Suprapubic skin (tissue), 4 donors: ENCODE results near the gene MAPK13. TPM values are rescaled to one million over a fixed set of nuclear protein-coding genes. Genes with fewer than 3 reads are reported as not detected.

Experiments
- DNase-seq, 2 donors: peaks; one replicate each; pipeline ENCODE4 v3.0.0-alpha.2; 2019; ENCODE audit warnings: low spot score in 2 of 2
- H3K27ac ChIP-seq: fragments of 200-600 bp; sonication (generic); one replicate; pipeline ENCODE4 v1.5.1; 2019
- H3K27me3 ChIP-seq: fragments of 200-600 bp; sonication (generic); one replicate; pipeline ENCODE4 v1.5.1; 2019
- H3K36me3 ChIP-seq: fragments of 200-600 bp; sonication (generic); one replicate; pipeline ENCODE4 v1.5.1; 2019
- H3K4me1 ChIP-seq: fragments of 200-600 bp; sonication (generic); one replicate; pipeline ENCODE4 v1.5.1; 2019
- H3K4me3 ChIP-seq: fragments of 200-600 bp; sonication (generic); one replicate; pipeline ENCODE4 v1.5.1; 2019; ENCODE audit warnings: mild to moderate bottlenecking
- H3K9me3 ChIP-seq: fragments of 200-600 bp; sonication (generic); one replicate; pipeline ENCODE4 v1.5.1; 2019
- EP300 ChIP-seq: sonication (generic); formaldehyde crosslinking; IDR thresholded peaks from one replicate; pipeline ENCODE4 v1.6.1; 2017; ENCODE audit warnings: antibody characterized with exemption
- POLR2A ChIP-seq, 2 donors: fragments of 450-650 bp; IDR thresholded peaks; one replicate each; pipeline ENCODE4 v1.6.1; 2017; ENCODE audit warnings: antibody characterized with exemption in 2 of 2, mild to moderate bottlenecking in 2 of 2, moderate library complexity in 2 of 2
- POLR2AphosphoS5 ChIP-seq, 3 donors: sonication (generic); formaldehyde crosslinking; IDR thresholded peaks; one replicate each; pipeline ENCODE4 v1.6.1; 2017; ENCODE audit warnings: antibody characterized with exemption in 3 of 3
- WGBS: methylation state at CpG from one replicate; pipeline ENCODE4 v1.1.5; 2018; 5-methylcytosine and 5-hydroxymethylcytosine counted together
- total RNA-seq, 4 donors: library from RNA; depleted of rRNA; stranded (reverse); fragments of >200 nt; gene quantifications; one replicate each; pipeline ENCODE4 v1.1.0, GENCODE V29; 2016
- TF ChIP-seq, protein P1 (sequence below), 2 donors: fragments of 200-600 bp in 1 of 2; fragments of 450-650 bp in 1 of 2; sonication (generic) in 1 of 2; IDR thresholded peaks; one replicate each; pipeline ENCODE4 v1.5.1; 2016 to 2019; ENCODE audit warnings: antibody characterized with exemption in 2 of 2, mild to moderate bottlenecking in 1 of 2, moderate library complexity in 1 of 2

MAPK13 gene
- total RNA-seq, 4 donors from 2014 or later = 72.5 to 109 (median 105) TPM

DNA sequence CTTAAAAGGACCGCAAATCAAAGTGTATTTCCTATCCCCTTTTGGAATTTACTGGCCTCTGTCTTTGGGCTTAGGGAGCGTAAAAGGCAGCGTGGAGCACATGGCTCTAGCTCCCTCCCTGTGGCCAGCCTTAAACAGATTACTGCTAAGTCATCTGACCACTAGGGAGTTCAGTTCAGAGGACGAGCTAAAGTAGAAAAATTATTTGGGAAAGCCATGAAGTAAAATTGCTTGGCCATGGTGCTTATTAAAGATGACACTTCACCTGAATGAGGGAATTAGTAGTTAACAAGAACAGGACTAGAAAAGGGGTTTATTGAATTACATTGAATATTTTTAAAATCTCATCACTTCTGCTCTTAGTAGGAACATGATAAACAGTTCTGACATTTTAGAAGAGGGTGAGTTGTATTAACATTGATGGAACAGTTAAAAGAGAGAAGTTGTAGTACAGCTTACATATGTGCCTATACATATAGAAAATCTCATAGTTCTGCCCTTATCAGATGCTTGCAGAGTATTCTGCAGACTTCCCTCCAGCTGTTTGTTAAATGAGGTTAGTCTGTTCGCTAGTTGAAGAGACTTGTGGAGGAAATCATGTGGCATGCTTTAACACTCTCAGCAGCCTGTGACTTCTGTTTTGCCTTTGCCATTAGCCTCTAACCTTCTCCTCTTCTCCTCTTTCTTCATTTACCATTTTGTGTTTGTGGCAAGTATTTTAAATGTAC is 31.2 kb upstream of the MAPK13 start:
- no peak overlapping the region for H3K27ac ChIP-seq
- 71% methylated on average over 5 of the region's 5 CpGs for WGBS
- peaks cover 10% of the 10 kb centered on the region for H3K4me1 ChIP-seq
- no peaks in the 10 kb centered on the region for H3K27me3 ChIP-seq
- no peak for DNase-seq
- H3K36me3 ChIP-seq = peaks cover 38% of the 10 kb centered on the region
- no peaks in the 10 kb centered on the region for H3K9me3 ChIP-seq
- no peak overlapping the region for H3K4me3 ChIP-seq
- no peak for TF ChIP-seq EP300
- no peak for TF ChIP-seq POLR2AphosphoS5 (IDR thresholded peaks at IDR 0.05)
- TF ChIP-seq, protein P1, sequence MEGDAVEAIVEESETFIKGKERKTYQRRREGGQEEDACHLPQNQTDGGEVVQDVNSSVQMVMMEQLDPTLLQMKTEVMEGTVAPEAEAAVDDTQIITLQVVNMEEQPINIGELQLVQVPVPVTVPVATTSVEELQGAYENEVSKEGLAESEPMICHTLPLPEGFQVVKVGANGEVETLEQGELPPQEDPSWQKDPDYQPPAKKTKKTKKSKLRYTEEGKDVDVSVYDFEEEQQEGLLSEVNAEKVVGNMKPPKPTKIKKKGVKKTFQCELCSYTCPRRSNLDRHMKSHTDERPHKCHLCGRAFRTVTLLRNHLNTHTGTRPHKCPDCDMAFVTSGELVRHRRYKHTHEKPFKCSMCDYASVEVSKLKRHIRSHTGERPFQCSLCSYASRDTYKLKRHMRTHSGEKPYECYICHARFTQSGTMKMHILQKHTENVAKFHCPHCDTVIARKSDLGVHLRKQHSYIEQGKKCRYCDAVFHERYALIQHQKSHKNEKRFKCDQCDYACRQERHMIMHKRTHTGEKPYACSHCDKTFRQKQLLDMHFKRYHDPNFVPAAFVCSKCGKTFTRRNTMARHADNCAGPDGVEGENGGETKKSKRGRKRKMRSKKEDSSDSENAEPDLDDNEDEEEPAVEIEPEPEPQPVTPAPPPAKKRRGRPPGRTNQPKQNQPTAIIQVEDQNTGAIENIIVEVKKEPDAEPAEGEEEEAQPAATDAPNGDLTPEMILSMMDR (IDR thresholded peaks at IDR 0.05) = no peak
- TF ChIP-seq POLR2A (IDR thresholded peaks at IDR 0.05) = no peak

DNA sequence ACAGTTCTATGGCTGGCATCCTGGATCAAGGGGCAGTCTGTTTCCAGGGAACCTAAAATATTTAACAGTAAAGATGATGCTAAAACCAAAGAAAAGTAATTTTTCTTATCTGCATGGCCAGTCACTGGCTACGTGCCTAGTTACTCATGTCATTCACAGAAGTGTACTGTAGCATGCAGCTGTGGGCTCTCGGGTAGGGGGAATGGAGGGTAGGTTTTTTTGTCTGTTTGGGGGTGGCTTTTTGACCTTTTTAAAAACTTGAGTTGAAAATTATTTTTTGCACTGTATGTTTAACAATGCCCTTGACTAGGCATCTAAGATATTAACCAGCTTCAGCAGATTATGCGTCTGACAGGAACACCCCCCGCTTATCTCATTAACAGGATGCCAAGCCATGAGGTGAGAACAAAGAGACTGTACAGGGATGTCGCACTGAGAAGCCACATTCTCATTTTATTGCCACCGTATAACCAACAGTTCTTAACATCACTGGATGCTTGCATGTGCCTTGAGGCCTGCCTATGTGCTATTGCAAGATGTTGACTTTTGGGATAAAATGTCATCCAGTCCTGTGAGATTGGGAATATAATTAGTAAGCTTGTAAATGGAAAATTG is 30.3 kb upstream of the MAPK13 start:
- H3K36me3 ChIP-seq = peaks cover 44% of the 10 kb centered on the region
- no peaks in the 10 kb centered on the region for H3K27me3 ChIP-seq
- H3K4me3 ChIP-seq = no peak overlapping the region
- H3K4me1 ChIP-seq = peaks cover 4% of the 10 kb centered on the region
- H3K27ac ChIP-seq = no peak overlapping the region
- TF ChIP-seq POLR2A (IDR thresholded peaks at IDR 0.05) (no peak), EP300 (no peak), POLR2AphosphoS5 (IDR thresholded peaks at IDR 0.05) (no peak)
- TF ChIP-seq, protein P1 (IDR thresholded peaks at IDR 0.05) = no peak
- DNase-seq = no peak
- WGBS = 78% methylated on average over 6 of the region's 6 CpGs
- H3K9me3 ChIP-seq = no peaks in the 10 kb centered on the region

DNA sequence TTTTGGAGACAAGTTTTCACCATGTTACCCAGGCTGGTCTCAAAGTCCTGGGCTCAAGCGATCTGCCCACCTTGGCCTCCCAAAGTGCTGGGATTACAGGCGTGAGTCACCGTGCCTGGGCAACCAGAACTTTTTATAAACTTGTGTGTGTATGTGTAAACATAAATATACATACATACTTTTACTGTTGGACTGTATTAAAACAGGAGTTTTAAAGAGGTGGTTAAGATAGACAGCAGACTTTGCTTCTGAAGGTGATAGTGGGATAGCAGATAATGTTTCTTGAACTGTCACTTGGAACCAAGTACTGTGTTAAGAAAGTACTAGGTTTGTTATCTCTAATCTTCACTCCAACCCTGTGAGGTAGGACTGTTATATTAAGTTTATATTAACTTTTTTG is 28.6 kb upstream of the MAPK13 start:
- Histone ChIP-seq H3K27me3 (no peaks in the 10 kb centered on the region), H3K27ac (no peak overlapping the region), H3K4me1 (no peaks in the 10 kb centered on the region), H3K9me3 (no peaks in the 10 kb centered on the region), H3K4me3 (no peak overlapping the region), H3K36me3 (peaks cover 38% of the 10 kb centered on the region)
- WGBS = 98% methylated on average over 3 of the region's 3 CpGs
- no peak for DNase-seq
- TF ChIP-seq, protein P1 (IDR thresholded peaks at IDR 0.05) = no peak
- TF ChIP-seq POLR2AphosphoS5 (IDR thresholded peaks at IDR 0.05) (no peak), POLR2A (IDR thresholded peaks at IDR 0.05) (no peak), EP300 (no peak)

- TF ChIP-seq POLR2AphosphoS5 (IDR thresholded peaks at IDR 0.05) = no peak
- TF ChIP-seq EP300 = no peak
- no peak for TF ChIP-seq POLR2A (IDR thresholded peaks at IDR 0.05)
- TF ChIP-seq, protein P1 (IDR thresholded peaks at IDR 0.05) = no peak
- no peak overlapping the region for H3K4me3 ChIP-seq
- no peaks in the 10 kb centered on the region for H3K4me1 ChIP-seq
- WGBS = 64% methylated on average over 4 of the region's 4 CpGs
- peaks cover 47% of the 10 kb centered on the region for H3K36me3 ChIP-seq
- no peaks in the 10 kb centered on the region for H3K9me3 ChIP-seq
- no peaks in the 10 kb centered on the region for H3K27me3 ChIP-seq
- H3K27ac ChIP-seq = no peak overlapping the region
- DNase-seq = no peak
These were observed 27.5 kb upstream of the MAPK13 start for GRCh38 chr6:36102853-36103252.

DNA sequence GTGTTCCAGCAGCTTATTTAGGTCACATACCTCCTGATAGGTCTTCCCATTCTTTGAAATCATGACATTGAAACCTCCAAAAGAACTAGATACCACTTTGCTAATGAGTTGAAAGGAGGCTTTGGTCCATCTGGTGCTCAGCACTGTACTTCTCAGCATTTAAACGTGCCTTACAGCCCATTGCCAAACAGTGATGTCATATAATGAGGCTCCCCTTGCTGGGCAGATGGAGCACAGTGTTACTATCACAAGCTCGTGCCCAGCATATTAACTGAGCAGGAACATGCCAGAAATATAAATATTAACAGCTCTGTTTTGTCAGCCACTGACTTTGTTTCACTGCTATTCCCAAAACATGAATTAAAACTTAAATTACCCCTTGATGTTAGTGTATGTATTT is 25.5 kb upstream of the MAPK13 start:
- WGBS = 29% methylated on average over 2 of the region's 2 CpGs
- peaks cover 65% of the 10 kb centered on the region for H3K36me3 ChIP-seq

More for the DNA sequence above, 25.5 kb upstream of the MAPK13 start:
- TF ChIP-seq, protein P1 (IDR thresholded peaks at IDR 0.05) = no peak
- TF ChIP-seq POLR2AphosphoS5 (IDR thresholded peaks at IDR 0.05) (no peak), POLR2A (IDR thresholded peaks at IDR 0.05) (no peak), EP300 (no peak)
- Histone ChIP-seq H3K4me3 (no peak overlapping the region), H3K9me3 (no peaks in the 10 kb centered on the region), H3K27me3 (no peaks in the 10 kb centered on the region), H3K4me1 (no peaks in the 10 kb centered on the region), H3K27ac (no peak overlapping the region)
- DNase-seq = no peak
